GM18519 (cell line): ENCODE results near the gene IDUA.

Experiments
- ATAC-seq: cut with Tn5 transposase; IDR thresholded peaks from one replicate; pipeline ENCODE4 v1.9.1; 2021; ENCODE audit warnings: mild to moderate bottlenecking, moderate library complexity; ENCODE audit not compliant: unreplicated experiment, low FRiP score

The IDUA gene

GRCh38 chr4:955931-956381 is 30.9 kb upstream of the IDUA start:
- no peak for ATAC-seq

- ATAC-seq = no peak
Measured at GRCh38 chr4:956531-957230, 30.2 kb upstream of the IDUA start.

GRCh38 chr4:957231-957580 is 29.6 kb upstream of the IDUA start:
- ATAC-seq = no peak

GRCh38 chr4:957581-958313 is 29.1 kb upstream of the IDUA start:
- ATAC-seq = no peak

GRCh38 chr4:958314-958665 is 28.6 kb upstream of the IDUA start:
- ATAC-seq = no peak

- no peak for ATAC-seq
Measured at GRCh38 chr4:958696-959337, 28.0 kb upstream of the IDUA start.

- no peak for ATAC-seq
Measured at GRCh38 chr4:959338-960139, 27.3 kb upstream of the IDUA start.

GRCh38 chr4:960140-960635 is 26.7 kb upstream of the IDUA start:
- no peak for ATAC-seq

- no peak for ATAC-seq
Measured at GRCh38 chr4:960636-961350, 26.1 kb upstream of the IDUA start.

GRCh38 chr4:961351-962230 is 25.3 kb upstream of the IDUA start:
- no peak for ATAC-seq

GRCh38 chr4:962231-963208 is 24.3 kb upstream of the IDUA start:
- no peak for ATAC-seq

GRCh38 chr4:963276-964225 is 23.3 kb upstream of the IDUA start:
- ATAC-seq = no peak

- ATAC-seq = no peak
Measured at GRCh38 chr4:964346-965025, 22.4 kb upstream of the IDUA start.

- ATAC-seq = no peak
Measured at GRCh38 chr4:965048-965765, 21.6 kb upstream of the IDUA start.

- ATAC-seq = no peak
Measured at GRCh38 chr4:965766-966134, 21.1 kb upstream of the IDUA start.
